ENCODE data around the gene SPEM3.

DNA sequence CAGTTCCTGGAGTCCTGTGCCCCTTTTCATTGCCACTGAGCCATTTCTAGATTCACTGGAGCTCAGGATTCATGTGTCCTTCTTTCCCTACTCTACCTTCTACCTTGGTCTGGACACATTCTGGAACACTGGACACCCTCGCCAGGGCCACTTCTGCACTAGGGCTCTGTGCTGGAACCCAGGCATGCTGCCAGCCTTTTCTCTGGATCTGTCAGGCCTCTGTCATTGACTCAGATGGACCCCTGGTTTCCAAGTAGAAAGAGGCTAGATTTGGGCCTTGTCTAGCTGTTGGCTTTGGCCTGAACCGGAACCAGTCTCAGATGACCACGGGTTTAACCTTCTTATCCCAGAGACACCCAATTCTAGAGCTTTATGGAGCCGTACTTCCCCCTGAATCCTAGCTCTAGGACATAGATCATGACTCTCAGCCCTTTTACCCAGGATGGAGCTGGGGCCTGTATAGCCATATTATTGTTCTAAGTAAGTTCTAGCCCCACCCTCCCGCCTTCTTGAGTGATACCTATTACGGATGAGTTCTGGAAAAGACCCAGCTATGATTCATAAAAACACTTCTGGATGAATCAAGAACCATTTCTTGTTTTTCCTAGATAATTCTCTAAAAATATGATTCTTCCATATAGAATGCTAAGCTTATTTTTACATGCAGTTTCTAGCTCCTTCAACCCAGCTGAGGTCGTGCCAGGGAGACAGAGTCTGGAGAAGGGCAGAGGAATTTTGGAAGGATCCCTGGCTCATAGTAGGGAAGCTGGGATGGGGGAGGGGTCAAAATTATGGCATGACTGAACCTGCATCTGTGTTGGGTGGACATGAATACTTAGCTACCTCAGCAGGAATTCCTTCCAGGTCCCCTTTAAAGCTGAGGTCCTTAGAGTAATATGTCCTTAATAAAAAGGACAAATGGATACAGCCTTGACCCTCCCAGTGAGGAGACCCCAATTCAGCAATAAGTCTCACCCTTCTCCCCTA, 15.1 kb downstream of the SPEM3 start:
- TF ChIP-seq, protein P1, sequence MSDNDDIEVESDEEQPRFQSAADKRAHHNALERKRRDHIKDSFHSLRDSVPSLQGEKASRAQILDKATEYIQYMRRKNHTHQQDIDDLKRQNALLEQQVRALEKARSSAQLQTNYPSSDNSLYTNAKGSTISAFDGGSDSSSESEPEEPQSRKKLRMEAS (IDR thresholded peaks at IDR 0.05), result no peak
- TF ChIP-seq JUND (IDR thresholded peaks at IDR 0.05) (no peak), YY1 (IDR thresholded peaks at IDR 0.05) (no peak), EGR1 (IDR thresholded peaks at IDR 0.05; ENCODE audit: low read depth in 2 of 2) (no peak), GABPA (IDR thresholded peaks at IDR 0.05 in 1 of 2, conservative IDR thresholded peaks at IDR 0.05 in 1 of 2) (no peak), SP1 (IDR thresholded peaks at IDR 0.05) (no peak), RAD21 (IDR thresholded peaks at IDR 0.05) (no peak), TAF1 (conservative IDR thresholded peaks at IDR 0.05) (no peak), REST (IDR thresholded peaks at IDR 0.05) (no peak)
- TF ChIP-seq, protein P2, sequence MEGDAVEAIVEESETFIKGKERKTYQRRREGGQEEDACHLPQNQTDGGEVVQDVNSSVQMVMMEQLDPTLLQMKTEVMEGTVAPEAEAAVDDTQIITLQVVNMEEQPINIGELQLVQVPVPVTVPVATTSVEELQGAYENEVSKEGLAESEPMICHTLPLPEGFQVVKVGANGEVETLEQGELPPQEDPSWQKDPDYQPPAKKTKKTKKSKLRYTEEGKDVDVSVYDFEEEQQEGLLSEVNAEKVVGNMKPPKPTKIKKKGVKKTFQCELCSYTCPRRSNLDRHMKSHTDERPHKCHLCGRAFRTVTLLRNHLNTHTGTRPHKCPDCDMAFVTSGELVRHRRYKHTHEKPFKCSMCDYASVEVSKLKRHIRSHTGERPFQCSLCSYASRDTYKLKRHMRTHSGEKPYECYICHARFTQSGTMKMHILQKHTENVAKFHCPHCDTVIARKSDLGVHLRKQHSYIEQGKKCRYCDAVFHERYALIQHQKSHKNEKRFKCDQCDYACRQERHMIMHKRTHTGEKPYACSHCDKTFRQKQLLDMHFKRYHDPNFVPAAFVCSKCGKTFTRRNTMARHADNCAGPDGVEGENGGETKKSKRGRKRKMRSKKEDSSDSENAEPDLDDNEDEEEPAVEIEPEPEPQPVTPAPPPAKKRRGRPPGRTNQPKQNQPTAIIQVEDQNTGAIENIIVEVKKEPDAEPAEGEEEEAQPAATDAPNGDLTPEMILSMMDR (IDR thresholded peaks at IDR 0.05; ENCODE audit: low read depth, low read length, missing input control), result no peak
- TF ChIP-seq, protein P3, sequence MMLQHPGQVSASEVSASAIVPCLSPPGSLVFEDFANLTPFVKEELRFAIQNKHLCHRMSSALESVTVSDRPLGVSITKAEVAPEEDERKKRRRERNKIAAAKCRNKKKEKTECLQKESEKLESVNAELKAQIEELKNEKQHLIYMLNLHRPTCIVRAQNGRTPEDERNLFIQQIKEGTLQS (IDR thresholded peaks at IDR 0.05), result no peak
